ENCODE results near the gene ZCCHC14.

DNA sequence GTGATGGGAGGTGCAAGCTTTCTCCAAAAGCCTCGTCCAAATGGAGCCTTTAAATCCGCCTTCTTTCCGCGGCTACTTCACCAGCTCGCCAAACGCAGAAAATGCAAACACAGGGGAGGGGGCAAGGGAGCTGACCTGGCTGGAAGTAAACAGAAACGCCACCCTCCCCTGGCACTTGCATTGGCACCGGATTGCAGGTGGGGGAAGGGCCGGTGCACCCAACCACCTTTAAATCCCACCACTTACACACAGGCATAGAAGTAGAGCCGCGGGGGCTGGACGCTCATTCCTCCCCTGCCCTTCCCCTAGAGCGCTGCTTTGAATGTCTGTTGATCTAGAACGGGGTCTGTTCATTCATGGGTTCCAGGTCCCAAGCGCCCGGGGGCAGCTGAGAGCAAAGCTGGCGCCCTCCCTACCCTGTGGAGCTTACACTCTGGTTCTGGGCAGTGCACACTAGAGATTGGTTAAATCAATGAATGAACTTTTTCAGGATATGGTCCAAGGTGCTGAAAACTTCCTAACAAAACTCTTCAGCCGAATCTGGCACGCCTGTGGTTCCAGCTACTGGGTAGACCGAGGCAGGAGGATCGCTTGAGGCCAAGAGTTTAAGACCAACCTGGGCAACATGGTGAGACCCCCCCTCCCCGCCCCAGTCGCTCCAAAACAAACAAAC is 920 bp upstream of the ZCCHC14 start:
- TF ChIP-seq, protein P1, sequence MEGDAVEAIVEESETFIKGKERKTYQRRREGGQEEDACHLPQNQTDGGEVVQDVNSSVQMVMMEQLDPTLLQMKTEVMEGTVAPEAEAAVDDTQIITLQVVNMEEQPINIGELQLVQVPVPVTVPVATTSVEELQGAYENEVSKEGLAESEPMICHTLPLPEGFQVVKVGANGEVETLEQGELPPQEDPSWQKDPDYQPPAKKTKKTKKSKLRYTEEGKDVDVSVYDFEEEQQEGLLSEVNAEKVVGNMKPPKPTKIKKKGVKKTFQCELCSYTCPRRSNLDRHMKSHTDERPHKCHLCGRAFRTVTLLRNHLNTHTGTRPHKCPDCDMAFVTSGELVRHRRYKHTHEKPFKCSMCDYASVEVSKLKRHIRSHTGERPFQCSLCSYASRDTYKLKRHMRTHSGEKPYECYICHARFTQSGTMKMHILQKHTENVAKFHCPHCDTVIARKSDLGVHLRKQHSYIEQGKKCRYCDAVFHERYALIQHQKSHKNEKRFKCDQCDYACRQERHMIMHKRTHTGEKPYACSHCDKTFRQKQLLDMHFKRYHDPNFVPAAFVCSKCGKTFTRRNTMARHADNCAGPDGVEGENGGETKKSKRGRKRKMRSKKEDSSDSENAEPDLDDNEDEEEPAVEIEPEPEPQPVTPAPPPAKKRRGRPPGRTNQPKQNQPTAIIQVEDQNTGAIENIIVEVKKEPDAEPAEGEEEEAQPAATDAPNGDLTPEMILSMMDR (IDR thresholded peaks at IDR 0.05; ENCODE audit: low read depth, low read length, poor library complexity, severe bottlenecking) = no peak
- no peak for TF ChIP-seq EZH2phosphoT487 (IDR thresholded peaks at IDR 0.05; ENCODE audit: borderline replicate concordance, low read length)

Measured in DOHH2 (cell line).